Mucosa of stomach (tissue), 1 donor: ENCODE data around the gene RTL1.

Source experiments
- H3K27me3 ChIP-seq: one replicate; pipeline ENCODE4 v1.7.0; 2013; ENCODE audit warnings: mild to moderate bottlenecking, low read length; ENCODE audit not compliant: control insufficient read depth, insufficient read depth
- H3K36me3 ChIP-seq: one replicate; pipeline ENCODE4 v1.7.0; 2013; ENCODE audit warnings: low read length; ENCODE audit not compliant: control insufficient read depth, insufficient read depth
- H3K4me1 ChIP-seq: one replicate; pipeline ENCODE4 v1.7.0; 2013; ENCODE audit warnings: mild to moderate bottlenecking, low read length; ENCODE audit not compliant: control insufficient read depth, insufficient read depth
- H3K4me3 ChIP-seq: one replicate; pipeline ENCODE4 v1.7.0; 2013; ENCODE audit warnings: low read length
- H3K9ac ChIP-seq: one replicate; pipeline ENCODE4 v1.7.0; 2013; ENCODE audit warnings: mild to moderate bottlenecking, low read length, moderate library complexity
- H3K9me3 ChIP-seq: one replicate; pipeline ENCODE4 v1.7.0; 2013; ENCODE audit warnings: mild to moderate bottlenecking, low read length, moderate library complexity; ENCODE audit not compliant: control insufficient read depth
- donor health status: Pancreatic carcinoma.

Gene RTL1

GRCh38 chr14:100836311-100836805 lies 67.2 kb downstream of the RTL1 start:
- peaks cover 3% of the 10 kb centered on the region for H3K27me3 ChIP-seq
- no peaks in the 10 kb centered on the region for H3K4me1 ChIP-seq
- H3K36me3 ChIP-seq: no peaks in the 10 kb centered on the region
- no peak overlapping the region for H3K4me3 ChIP-seq
- no peak overlapping the region for H3K9ac ChIP-seq
- no peaks in the 10 kb centered on the region for H3K9me3 ChIP-seq

GRCh38 chr14:100835548-100836310 lies 67.8 kb downstream of the RTL1 start:
- H3K9me3 ChIP-seq: no peaks in the 10 kb centered on the region
- peaks cover 3% of the 10 kb centered on the region for H3K27me3 ChIP-seq
- no peak overlapping the region for H3K9ac ChIP-seq
- H3K4me3 ChIP-seq: no peak overlapping the region
- no peaks in the 10 kb centered on the region for H3K36me3 ChIP-seq
- no peaks in the 10 kb centered on the region for H3K4me1 ChIP-seq

- Histone ChIP-seq H3K9ac (no peak overlapping the region), H3K9me3 (no peaks in the 10 kb centered on the region), H3K27me3 (peaks cover 3% of the 10 kb centered on the region), H3K4me1 (no peaks in the 10 kb centered on the region), H3K4me3 (no peak overlapping the region), H3K36me3 (no peaks in the 10 kb centered on the region)
Observed at GRCh38 chr14:100834794-100835547, 68.6 kb downstream of the RTL1 start.

- H3K4me1 ChIP-seq: no peaks in the 10 kb centered on the region
- no peaks in the 10 kb centered on the region for H3K36me3 ChIP-seq
- H3K9ac ChIP-seq: no peak overlapping the region
Observed at GRCh38 chr14:100834082-100834793, 69.3 kb downstream of the RTL1 start.

GRCh38 chr14:100832311-100832960 lies 71.1 kb downstream of the RTL1 start:
- H3K27me3 ChIP-seq: peaks cover 8% of the 10 kb centered on the region
- H3K4me1 ChIP-seq: no peaks in the 10 kb centered on the region
- no peaks in the 10 kb centered on the region for H3K36me3 ChIP-seq
- H3K4me3 ChIP-seq: no peak overlapping the region
- H3K9ac ChIP-seq: no peak overlapping the region
- H3K9me3 ChIP-seq: no peaks in the 10 kb centered on the region

More at GRCh38 chr14:100834082-100834793, 69.3 kb downstream of the RTL1 start:
- no peak overlapping the region for H3K4me3 ChIP-seq
- H3K9me3 ChIP-seq: no peaks in the 10 kb centered on the region
- H3K27me3 ChIP-seq: peaks cover 3% of the 10 kb centered on the region

- Histone ChIP-seq H3K9ac (no peak overlapping the region), H3K36me3 (no peaks in the 10 kb centered on the region), H3K4me1 (no peaks in the 10 kb centered on the region), H3K9me3 (no peaks in the 10 kb centered on the region), H3K4me3 (no peak overlapping the region), H3K27me3 (peaks cover 19% of the 10 kb centered on the region)
Observed at GRCh38 chr14:100830681-100831080, 72.8 kb downstream of the RTL1 start.
